Endodermal cell (in vitro differentiated cells): ENCODE results near the gene IQCM. TPM values are rescaled to one million over a fixed set of nuclear protein-coding genes. Genes with fewer than 3 reads are reported as not detected.

Experiments used
- DNase-seq: peaks from one replicate; pipeline ENCODE4 v3.0.0-alpha.2; 2017
- H3K27ac ChIP-seq: 2 replicates; pipeline ENCODE4 v1.5.1; 2013; ENCODE audit warnings: mild to moderate bottlenecking, low read depth, low read length, moderate library complexity
- H3K27me3 ChIP-seq: 2 replicates; pipeline ENCODE4 v1.6.1; 2013; ENCODE audit warnings: mild to moderate bottlenecking, low read length, moderate library complexity; ENCODE audit not compliant: insufficient read depth, control insufficient read depth, poor library complexity, severe bottlenecking
- H3K36me3 ChIP-seq: 2 replicates; pipeline ENCODE4 v1.7.0; 2013; ENCODE audit warnings: mild to moderate bottlenecking, low read length, moderate library complexity; ENCODE audit not compliant: control insufficient read depth, insufficient read depth
- H3K4me1 ChIP-seq: one replicate; pipeline ENCODE4 v1.7.0; 2013; ENCODE audit warnings: low read length; ENCODE audit not compliant: control insufficient read depth, insufficient read depth
- H3K4me3 ChIP-seq: 2 replicates; pipeline ENCODE4 v1.5.1; 2013; ENCODE audit warnings: mild to moderate bottlenecking, low read length, moderate library complexity
- H3K9ac ChIP-seq: 2 replicates; pipeline ENCODE4 v1.6.1; 2013; ENCODE audit warnings: mild to moderate bottlenecking, low read length, moderate library complexity; ENCODE audit not compliant: poor library complexity, severe bottlenecking; ENCODE audit errors: extremely low read depth
- H3K9me3 ChIP-seq: 2 replicates; pipeline ENCODE4 v1.6.1; 2013; ENCODE audit warnings: mild to moderate bottlenecking, low read length, moderate library complexity; ENCODE audit not compliant: control insufficient read depth
- H3K27ac Mint-ChIP-seq: 2 replicates; pipeline ENCODE4 v1.8.0; 2020; ENCODE audit warnings: mixed read lengths
- H3K27me3 Mint-ChIP-seq: 2 replicates; pipeline ENCODE4 v1.8.0; 2021; ENCODE audit warnings: mild to moderate bottlenecking, mixed read lengths; ENCODE audit not compliant: insufficient read depth
- H3K36me3 Mint-ChIP-seq: 2 replicates; pipeline ENCODE4 v1.8.0; 2020; ENCODE audit warnings: low read depth, mixed read lengths
- H3K4me1 Mint-ChIP-seq: 2 replicates; pipeline ENCODE4 v1.8.0; 2020; ENCODE audit warnings: mixed read lengths
- H3K4me3 Mint-ChIP-seq: 2 replicates; pipeline ENCODE4 v1.8.0; 2020; ENCODE audit warnings: mild to moderate bottlenecking, moderate library complexity, mixed read lengths
- H3K9me3 Mint-ChIP-seq: 2 replicates; pipeline ENCODE4 v1.8.0; 2020; ENCODE audit warnings: mild to moderate bottlenecking, mixed read lengths
- WGBS, 2 experiments: methylation state at CpG; one replicate each; pipeline versions ENCODE4 v1.1.5 to v1.1.7; 2013; ENCODE audit warnings: missing lambda C conversion rate in 2 of 2, mixed read lengths in 1 of 2; ENCODE audit not compliant: insufficient coverage in 1 of 2, insufficient read length in 1 of 2; 5-methylcytosine and 5-hydroxymethylcytosine counted together
- long read RNA-seq, 4 experiments: library from polyadenylated mRNA in 2 of 4; library from RNA in 1 of 4; library from capped mRNA in 1 of 4; stranded (forward) in 3 of 4; unstranded in 1 of 4; transcript quantifications; one replicate each; pipeline ENCODE4 v2.0.0, GENCODE V29; 2020 to 2021; ENCODE audit warnings: inconsistent platforms in 1 of 4
- polyA plus RNA-seq, 2 experiments: library from polyadenylated mRNA; stranded (reverse); fragments of 50-300 nt; gene quantifications; one replicate each; pipeline ENCODE4 v1.2.3, GENCODE V29; 2013
- total RNA-seq, 2 donors: library from RNA; stranded (reverse); fragmentation: NEBNext Ultra II Directional in 1 of 2; extraction: Animal tissue kit (Norgen Biotek cat#: 25700) in 1 of 2; gene quantifications; 2 replicates in 1 of 2; 3 replicates in 1 of 2; pipeline ENCODE4 v1.2.1, GENCODE V29; 2021
- TF ChIP-seq, protein P1 (sequence below): fragments of 200-600 bp; sonication (generic); conservative IDR thresholded peaks from 2 replicates; pipeline ENCODE4 v1.5.0; 2021; ENCODE audit warnings: antibody characterized with exemption, mild to moderate bottlenecking

Gene IQCM, protein sequence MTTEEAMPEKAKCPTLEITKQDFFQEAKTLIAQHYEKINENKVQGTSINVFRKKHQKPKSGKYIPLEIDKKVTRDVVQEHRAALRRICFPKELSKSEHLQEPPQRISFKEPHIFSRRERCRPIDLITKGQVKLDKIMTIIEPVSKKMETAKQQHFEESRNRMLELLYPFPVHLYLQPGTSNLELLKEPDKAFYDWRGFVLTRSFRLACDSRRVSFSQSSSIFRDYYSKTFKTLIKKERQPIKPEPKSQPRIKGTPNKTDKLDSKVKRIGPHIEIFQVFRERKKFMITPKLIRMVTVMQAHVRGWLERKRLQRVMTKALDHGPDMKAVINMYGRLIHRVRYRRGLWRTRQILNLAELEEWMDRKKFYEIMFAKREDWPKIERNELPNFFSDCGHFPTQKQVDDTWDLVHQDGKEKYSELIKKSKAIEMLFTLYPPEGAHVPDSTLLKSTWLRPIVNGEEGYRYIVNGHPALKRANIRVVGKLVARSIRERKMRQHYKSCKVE
- total RNA-seq = not detected
- polyA plus RNA-seq (2013, experiment 1 of 2) = not detected
- not detected for polyA plus RNA-seq (2013, experiment 2 of 2)
- long read RNA-seq, experiment 1 = 0 reads
- long read RNA-seq, experiment 2 = 0 reads
- long read RNA-seq, experiment 3 = 0 reads
- long read RNA-seq, experiment 4 = 0 reads

DNA sequence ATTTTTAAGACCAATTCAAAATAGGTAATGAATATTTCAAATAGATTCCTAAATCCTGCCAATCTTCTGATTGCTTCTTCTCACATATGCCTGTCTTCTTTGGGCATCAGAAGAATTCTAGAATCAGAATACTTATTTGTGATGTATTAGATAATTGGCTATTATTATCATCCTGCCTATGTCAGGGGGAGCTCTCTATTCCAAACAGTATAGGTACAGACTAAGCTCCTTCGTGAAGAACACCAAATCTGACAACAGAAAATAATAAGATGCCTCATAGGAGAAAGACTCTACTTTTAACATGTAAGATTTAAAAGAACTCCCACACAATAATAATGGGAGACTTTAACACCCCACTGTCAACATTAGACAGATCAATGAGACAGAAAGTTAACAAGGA lies at the start of gene IQCM:
TSS of gene IQCM (minus strand) at position 101 of the 400 bp plus-strand sequence. CDS start 73,152 bp downstream, outside the sequence.
- Mint-ChIP-seq H3K27me3 (no peaks in the 10 kb centered on the region), H3K9me3 (peaks cover 1% of the 10 kb centered on the region), H3K27ac (no peak within 1 kb of the TSS), H3K36me3 (no peaks in the 10 kb centered on the region), H3K4me1 (no peaks in the 10 kb centered on the region), H3K4me3 (no peak within 1 kb of the TSS)
- H3K4me3 ChIP-seq = no peak within 1 kb of the TSS
- DNase-seq = no peak
- H3K36me3 ChIP-seq = no peaks in the 10 kb centered on the region
- no peak within 1 kb of the TSS for H3K27ac ChIP-seq
- TF ChIP-seq, protein P1, sequence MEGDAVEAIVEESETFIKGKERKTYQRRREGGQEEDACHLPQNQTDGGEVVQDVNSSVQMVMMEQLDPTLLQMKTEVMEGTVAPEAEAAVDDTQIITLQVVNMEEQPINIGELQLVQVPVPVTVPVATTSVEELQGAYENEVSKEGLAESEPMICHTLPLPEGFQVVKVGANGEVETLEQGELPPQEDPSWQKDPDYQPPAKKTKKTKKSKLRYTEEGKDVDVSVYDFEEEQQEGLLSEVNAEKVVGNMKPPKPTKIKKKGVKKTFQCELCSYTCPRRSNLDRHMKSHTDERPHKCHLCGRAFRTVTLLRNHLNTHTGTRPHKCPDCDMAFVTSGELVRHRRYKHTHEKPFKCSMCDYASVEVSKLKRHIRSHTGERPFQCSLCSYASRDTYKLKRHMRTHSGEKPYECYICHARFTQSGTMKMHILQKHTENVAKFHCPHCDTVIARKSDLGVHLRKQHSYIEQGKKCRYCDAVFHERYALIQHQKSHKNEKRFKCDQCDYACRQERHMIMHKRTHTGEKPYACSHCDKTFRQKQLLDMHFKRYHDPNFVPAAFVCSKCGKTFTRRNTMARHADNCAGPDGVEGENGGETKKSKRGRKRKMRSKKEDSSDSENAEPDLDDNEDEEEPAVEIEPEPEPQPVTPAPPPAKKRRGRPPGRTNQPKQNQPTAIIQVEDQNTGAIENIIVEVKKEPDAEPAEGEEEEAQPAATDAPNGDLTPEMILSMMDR = no peak
- H3K4me1 ChIP-seq = no peaks in the 10 kb centered on the region
- no peaks in the 10 kb centered on the region for H3K27me3 ChIP-seq
- no peaks in the 10 kb centered on the region for H3K9me3 ChIP-seq
- WGBS, 2 experiments = 93% methylated on average over 1 of the region's 1 CpG; no CpG with 5 or more reads in 1 of the 2 experiments
- no peak within 1 kb of the TSS for H3K9ac ChIP-seq

DNA sequence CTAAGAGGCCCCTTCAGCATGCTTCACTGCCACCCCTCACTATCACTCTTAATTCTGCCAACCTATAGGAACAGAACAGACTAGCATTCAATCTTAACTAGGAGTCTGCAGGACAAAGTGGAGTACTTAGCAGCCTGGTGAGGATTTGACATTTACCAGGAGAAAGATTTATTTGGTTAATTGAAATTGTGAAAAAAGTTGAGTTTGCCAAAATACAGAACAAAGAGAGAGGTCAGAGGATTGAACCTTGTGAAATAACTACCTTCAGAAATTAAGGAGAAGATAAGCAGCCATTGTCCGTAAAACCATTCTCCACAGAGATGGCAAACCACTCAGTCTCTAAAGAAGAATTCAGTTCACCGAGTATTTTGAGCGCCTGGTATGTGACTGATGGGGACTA lies 41.8 kb upstream of the IQCM start:
- no peaks in the 10 kb centered on the region for H3K4me1 Mint-ChIP-seq
- H3K9me3 Mint-ChIP-seq = no peaks in the 10 kb centered on the region
- no peak overlapping the region for H3K4me3 ChIP-seq
- H3K27ac ChIP-seq = no peak overlapping the region
- TF ChIP-seq, protein P1 = no peak
- no peak overlapping the region for H3K4me3 Mint-ChIP-seq
- 92 to 100% methylated on average over 2 to 3 of the region's 3 CpGs for WGBS, 2 experiments
- no peaks in the 10 kb centered on the region for H3K9me3 ChIP-seq
- no peaks in the 10 kb centered on the region for H3K4me1 ChIP-seq
- no peaks in the 10 kb centered on the region for H3K27me3 ChIP-seq
- H3K36me3 Mint-ChIP-seq = no peaks in the 10 kb centered on the region
- DNase-seq = no peak
- no peak overlapping the region for H3K27ac Mint-ChIP-seq
- no peaks in the 10 kb centered on the region for H3K36me3 ChIP-seq
- no peaks in the 10 kb centered on the region for H3K27me3 Mint-ChIP-seq
- no peak overlapping the region for H3K9ac ChIP-seq

DNA sequence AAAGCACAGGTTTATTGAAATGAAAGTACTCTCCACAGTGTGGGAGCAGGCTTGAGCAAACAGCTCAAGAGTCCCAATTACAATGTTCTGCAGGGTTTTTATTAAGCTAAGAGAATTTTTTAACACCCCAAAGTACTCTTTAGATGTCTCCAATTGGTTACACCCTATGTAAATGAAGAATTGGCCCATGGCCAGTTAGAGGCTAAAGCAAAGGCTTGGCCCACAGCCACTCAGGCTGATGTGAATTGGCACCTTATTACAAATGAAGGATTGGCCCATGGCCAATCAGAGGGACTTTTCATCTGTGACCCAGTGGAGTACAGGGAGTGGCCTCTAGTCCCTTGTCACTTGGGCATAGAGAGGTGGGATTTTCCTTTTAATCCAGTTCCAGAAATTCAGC lies 30.1 kb upstream of the IQCM start:
- Mint-ChIP-seq H3K36me3 (no peaks in the 10 kb centered on the region), H3K9me3 (peaks cover 5% of the 10 kb centered on the region), H3K4me1 (no peaks in the 10 kb centered on the region), H3K27ac (no peak overlapping the region), H3K27me3 (no peaks in the 10 kb centered on the region), H3K4me3 (no peak overlapping the region)
- no peaks in the 10 kb centered on the region for H3K4me1 ChIP-seq
- TF ChIP-seq, protein P1 = no peak
- H3K9ac ChIP-seq = no peak overlapping the region
- no peaks in the 10 kb centered on the region for H3K36me3 ChIP-seq
- no peak overlapping the region for H3K27ac ChIP-seq
- DNase-seq = no peak
- no peaks in the 10 kb centered on the region for H3K9me3 ChIP-seq
- H3K27me3 ChIP-seq = no peaks in the 10 kb centered on the region
- H3K4me3 ChIP-seq = no peak overlapping the region
